Measurements from ENCODE around the gene MAGOHB.
"Not testable (repeated sequence)": the region's sequence is repeated elsewhere in the genome, so short reads cannot be mapped to it uniquely, and the experiment has no call there.

Gene MAGOHB

GRCh38 chr12:10615532-10615931, 2.1 kb upstream of the MAGOHB start:
- peaks cover 3 to 5% of the 10 kb centered on the region in 2 donors for H3K36me3 ChIP-seq (ENCODE audit: control insufficient read depth in 1 of 2, insufficient read depth in 2 of 2, low read length in 2 of 2)
- H3K27me3 ChIP-seq (ENCODE audit: control insufficient read depth in 1 of 2, insufficient read depth in 2 of 2, low read length in 2 of 2): no peaks in the 10 kb centered on the region
- no peak overlapping the region for H3K27ac ChIP-seq (ENCODE audit: low read depth, low read length)
- peaks cover 8 to 14% of the 10 kb centered on the region in 2 donors for H3K4me1 ChIP-seq (ENCODE audit: control insufficient read depth in 1 of 2, insufficient read depth in 2 of 2, low read length in 2 of 2)
- no peak overlapping the region for H3K9ac ChIP-seq (ENCODE audit: low read depth in 1 of 2, low read length in 2 of 2)
- H3K4me3 ChIP-seq (ENCODE audit: low read depth in 1 of 2, low read length in 2 of 2): no peak overlapping the region
- no peaks in the 10 kb centered on the region for H3K9me3 ChIP-seq (ENCODE audit: control insufficient read depth in 1 of 2, low read length in 2 of 2)

DNA sequence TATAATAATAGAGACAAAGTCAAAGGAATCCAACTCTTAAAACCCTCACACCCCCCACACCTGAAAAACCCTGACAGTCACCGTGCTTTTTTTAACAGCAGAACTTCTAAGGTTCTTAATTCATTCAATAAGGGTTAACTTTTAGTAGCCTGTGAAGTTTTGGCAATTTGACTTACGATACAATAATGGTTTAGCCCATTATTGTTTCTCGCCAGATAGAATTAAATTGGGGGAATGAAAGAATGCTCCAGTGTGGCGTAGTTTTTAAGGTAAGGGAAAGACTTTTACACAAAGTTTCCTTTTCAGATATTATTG, 604 bp upstream of the MAGOHB start:
- H3K9me3 ChIP-seq (ENCODE audit: control insufficient read depth in 1 of 2, low read length in 2 of 2): no peaks in the 10 kb centered on the region
- H3K9ac ChIP-seq (ENCODE audit: low read depth in 1 of 2, low read length in 2 of 2): peak overlapping the region; percentile 97
- no peak overlapping the region for H3K27ac ChIP-seq (ENCODE audit: low read depth, low read length)
- peaks cover 3 to 13% of the 10 kb centered on the region in 2 donors for H3K36me3 ChIP-seq (ENCODE audit: control insufficient read depth in 1 of 2, insufficient read depth in 2 of 2, low read length in 2 of 2)
- H3K27me3 ChIP-seq (ENCODE audit: control insufficient read depth in 1 of 2, insufficient read depth in 2 of 2, low read length in 2 of 2): no peaks in the 10 kb centered on the region
- peak overlapping the region; percentile 95 to 97 for H3K4me3 ChIP-seq (ENCODE audit: low read depth in 1 of 2, low read length in 2 of 2)
- H3K4me1 ChIP-seq (ENCODE audit: control insufficient read depth in 1 of 2, insufficient read depth in 2 of 2, low read length in 2 of 2): peaks cover 8 to 14% of the 10 kb centered on the region in 2 donors

GRCh38 chr12:10612984-10613348, 443 bp downstream of the MAGOHB start:
- Histone ChIP-seq H3K36me3 (ENCODE audit: control insufficient read depth in 1 of 2, insufficient read depth in 2 of 2, low read length in 2 of 2) (peaks cover 5 to 16% of the 10 kb centered on the region in 2 donors), H3K9me3 (ENCODE audit: control insufficient read depth in 1 of 2, low read length in 2 of 2) (no peaks in the 10 kb centered on the region), H3K4me3 (ENCODE audit: low read depth in 1 of 2, low read length in 2 of 2) (peak overlapping the region; percentile 95 to 97), H3K27ac (ENCODE audit: low read depth, low read length) (peak overlapping the region; percentile 71), H3K4me1 (ENCODE audit: control insufficient read depth in 1 of 2, insufficient read depth in 2 of 2, low read length in 2 of 2) (peaks cover 8 to 14% of the 10 kb centered on the region in 2 donors), H3K9ac (ENCODE audit: low read depth in 1 of 2, low read length in 2 of 2) (peak overlapping the region; percentile 97), H3K27me3 (ENCODE audit: control insufficient read depth in 1 of 2, insufficient read depth in 2 of 2, low read length in 2 of 2) (no peaks in the 10 kb centered on the region)

GRCh38 chr12:10612110-10612509, 1.3 kb downstream of the MAGOHB start:
- H3K4me3 ChIP-seq (ENCODE audit: low read depth in 1 of 2, low read length in 2 of 2): peak overlapping the region; percentile 95 to 97
- H3K9me3 ChIP-seq (ENCODE audit: control insufficient read depth in 1 of 2, low read length in 2 of 2): no peaks in the 10 kb centered on the region
- H3K27ac ChIP-seq (ENCODE audit: low read depth, low read length): no peak overlapping the region
- H3K36me3 ChIP-seq (ENCODE audit: control insufficient read depth in 1 of 2, insufficient read depth in 2 of 2, low read length in 2 of 2): peaks cover 5 to 20% of the 10 kb centered on the region in 2 donors
- H3K4me1 ChIP-seq (ENCODE audit: control insufficient read depth in 1 of 2, insufficient read depth in 2 of 2, low read length in 2 of 2): peaks cover 8 to 14% of the 10 kb centered on the region in 2 donors
- H3K9ac ChIP-seq (ENCODE audit: low read depth in 1 of 2, low read length in 2 of 2): peak overlapping the region; percentile 97
- no peaks in the 10 kb centered on the region for H3K27me3 ChIP-seq (ENCODE audit: control insufficient read depth in 1 of 2, insufficient read depth in 2 of 2, low read length in 2 of 2)

DNA sequence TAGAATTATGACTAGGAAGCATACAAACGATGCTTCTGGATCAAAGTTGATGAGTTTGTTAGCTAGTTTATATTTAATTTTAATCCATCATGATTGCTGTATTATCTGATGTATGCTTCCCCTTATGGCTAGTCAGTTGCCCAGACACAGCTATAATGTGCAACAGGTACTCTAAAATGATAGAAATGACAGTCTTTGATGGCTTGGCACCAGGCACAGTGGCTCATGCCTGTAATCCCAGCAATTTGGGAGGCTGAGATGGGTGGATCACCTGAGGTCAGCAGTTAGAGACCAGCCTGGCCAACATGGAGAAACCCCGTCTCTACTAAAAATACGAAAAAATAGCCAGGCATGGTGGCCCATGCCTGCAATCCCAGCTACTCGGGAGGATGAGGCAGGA, 2.2 kb downstream of the MAGOHB start:
- not testable (repeated sequence) for H3K27me3 ChIP-seq (ENCODE audit: control insufficient read depth in 1 of 2, insufficient read depth in 2 of 2, low read length in 2 of 2); H3K4me3 ChIP-seq (ENCODE audit: low read depth in 1 of 2, low read length in 2 of 2); H3K9ac ChIP-seq (ENCODE audit: low read depth in 1 of 2, low read length in 2 of 2); H3K9me3 ChIP-seq (ENCODE audit: control insufficient read depth in 1 of 2, low read length in 2 of 2); H3K27ac ChIP-seq (ENCODE audit: low read depth, low read length)
- Histone ChIP-seq H3K36me3 (ENCODE audit: control insufficient read depth in 1 of 2, insufficient read depth in 2 of 2, low read length in 2 of 2) (peaks cover 5 to 25% of the 10 kb centered on the region in 2 donors), H3K4me1 (ENCODE audit: control insufficient read depth in 1 of 2, insufficient read depth in 2 of 2, low read length in 2 of 2) (peaks cover 8 to 14% of the 10 kb centered on the region in 2 donors)

DNA sequence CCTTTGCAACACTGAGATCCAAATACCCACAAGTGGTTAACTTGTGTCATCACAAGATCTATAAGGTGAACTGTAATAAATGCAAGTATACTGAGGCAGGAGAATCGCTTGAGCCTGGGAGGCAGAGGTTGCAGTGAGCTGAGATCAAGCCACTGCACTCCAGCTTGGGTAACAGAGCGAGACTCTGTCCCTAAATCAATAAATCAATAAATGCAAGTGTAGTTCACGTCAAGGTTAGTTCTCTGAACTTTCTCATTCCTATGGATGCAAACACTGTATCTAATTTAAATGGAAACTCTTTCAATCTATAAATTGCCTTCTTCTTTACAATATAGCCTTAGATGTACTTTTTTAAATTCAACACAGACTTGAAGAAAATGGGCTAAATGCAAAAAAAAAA, 3.2 kb downstream of the MAGOHB start:
- Histone ChIP-seq H3K36me3 (ENCODE audit: control insufficient read depth in 1 of 2, insufficient read depth in 2 of 2, low read length in 2 of 2) (peaks cover 5 to 25% of the 10 kb centered on the region in 2 donors), H3K27ac (ENCODE audit: low read depth, low read length) (no peak overlapping the region), H3K4me1 (ENCODE audit: control insufficient read depth in 1 of 2, insufficient read depth in 2 of 2, low read length in 2 of 2) (peaks cover 8 to 14% of the 10 kb centered on the region in 2 donors), H3K27me3 (ENCODE audit: control insufficient read depth in 1 of 2, insufficient read depth in 2 of 2, low read length in 2 of 2) (no peaks in the 10 kb centered on the region), H3K9me3 (ENCODE audit: control insufficient read depth in 1 of 2, low read length in 2 of 2) (no peaks in the 10 kb centered on the region), H3K4me3 (ENCODE audit: low read depth in 1 of 2, low read length in 2 of 2) (no peak overlapping the region), H3K9ac (ENCODE audit: low read depth in 1 of 2, low read length in 2 of 2) (no peak overlapping the region)

DNA sequence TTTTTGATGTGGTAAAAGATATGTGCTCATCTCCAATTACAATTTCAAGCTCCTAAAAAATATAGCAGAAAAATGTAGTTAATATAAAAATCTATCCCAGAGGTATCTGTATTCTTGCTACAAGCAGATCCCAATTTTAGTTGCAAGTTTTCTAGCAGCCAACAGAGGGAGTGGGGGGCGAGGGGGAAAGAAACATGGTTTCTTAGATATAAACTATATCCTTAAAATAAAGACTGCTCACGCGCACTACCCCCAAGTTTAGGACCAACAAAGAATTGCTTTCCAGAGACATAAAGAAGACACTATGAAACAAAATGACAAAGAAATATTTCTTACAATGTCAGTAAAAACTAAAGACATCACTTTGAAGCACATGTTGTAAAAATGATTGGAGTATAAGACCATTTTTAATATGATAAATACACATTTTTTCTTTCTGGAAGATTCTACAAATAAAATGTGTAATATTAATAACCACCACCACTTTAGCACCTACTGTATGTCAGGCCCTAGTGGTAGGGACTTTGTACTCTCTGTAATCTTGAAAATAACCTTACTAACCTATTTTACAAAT, 5.4 kb downstream of the MAGOHB start:
- Histone ChIP-seq H3K9ac (ENCODE audit: low read depth in 1 of 2, low read length in 2 of 2) (no peak overlapping the region), H3K4me1 (ENCODE audit: control insufficient read depth in 1 of 2, insufficient read depth in 2 of 2, low read length in 2 of 2) (peaks cover 8 to 11% of the 10 kb centered on the region in 2 donors), H3K4me3 (ENCODE audit: low read depth in 1 of 2, low read length in 2 of 2) (no peak overlapping the region), H3K36me3 (ENCODE audit: control insufficient read depth in 1 of 2, insufficient read depth in 2 of 2, low read length in 2 of 2) (peaks cover 5 to 25% of the 10 kb centered on the region in 2 donors), H3K27ac (ENCODE audit: low read depth, low read length) (no peak overlapping the region), H3K27me3 (ENCODE audit: control insufficient read depth in 1 of 2, insufficient read depth in 2 of 2, low read length in 2 of 2) (no peaks in the 10 kb centered on the region), H3K9me3 (ENCODE audit: control insufficient read depth in 1 of 2, low read length in 2 of 2) (no peaks in the 10 kb centered on the region)

GRCh38 chr12:10601860-10602259, 11.5 kb downstream of the MAGOHB start:
- H3K4me3 ChIP-seq (ENCODE audit: low read depth in 1 of 2, low read length in 2 of 2): no peak overlapping the region
- H3K4me1 ChIP-seq (ENCODE audit: control insufficient read depth in 1 of 2, insufficient read depth in 2 of 2, low read length in 2 of 2): no peaks in the 10 kb centered on the region
- no peaks in the 10 kb centered on the region for H3K27me3 ChIP-seq (ENCODE audit: control insufficient read depth in 1 of 2, insufficient read depth in 2 of 2, low read length in 2 of 2)
- H3K36me3 ChIP-seq (ENCODE audit: control insufficient read depth in 1 of 2, insufficient read depth in 2 of 2, low read length in 2 of 2): peaks cover 0 to 2% of the 10 kb centered on the region in 2 donors
- no peak overlapping the region for H3K9ac ChIP-seq (ENCODE audit: low read depth in 1 of 2, low read length in 2 of 2)
- H3K27ac ChIP-seq (ENCODE audit: low read depth, low read length): no peak overlapping the region
- H3K9me3 ChIP-seq (ENCODE audit: control insufficient read depth in 1 of 2, low read length in 2 of 2): no peaks in the 10 kb centered on the region

- no peaks in the 10 kb centered on the region for H3K27me3 ChIP-seq (ENCODE audit: control insufficient read depth in 1 of 2, insufficient read depth in 2 of 2, low read length in 2 of 2)
- no peaks in the 10 kb centered on the region for H3K4me1 ChIP-seq (ENCODE audit: control insufficient read depth in 1 of 2, insufficient read depth in 2 of 2, low read length in 2 of 2)
- no peak overlapping the region for H3K9ac ChIP-seq (ENCODE audit: low read depth in 1 of 2, low read length in 2 of 2)
- H3K36me3 ChIP-seq (ENCODE audit: control insufficient read depth in 1 of 2, insufficient read depth in 2 of 2, low read length in 2 of 2): no peaks in the 10 kb centered on the region
- H3K4me3 ChIP-seq (ENCODE audit: low read depth in 1 of 2, low read length in 2 of 2): no peak overlapping the region
- no peaks in the 10 kb centered on the region for H3K9me3 ChIP-seq (ENCODE audit: control insufficient read depth in 1 of 2, low read length in 2 of 2)
- no peak overlapping the region for H3K27ac ChIP-seq (ENCODE audit: low read depth, low read length)
These were observed 12.4 kb downstream of the MAGOHB start for GRCh38 chr12:10600988-10601387.

GRCh38 chr12:10595881-10596280, 17.5 kb downstream of the MAGOHB start:
- no peaks in the 10 kb centered on the region for H3K27me3 ChIP-seq (ENCODE audit: control insufficient read depth in 1 of 2, insufficient read depth in 2 of 2, low read length in 2 of 2)
- no peak overlapping the region for H3K4me3 ChIP-seq (ENCODE audit: low read depth in 1 of 2, low read length in 2 of 2)
- H3K9ac ChIP-seq (ENCODE audit: low read depth in 1 of 2, low read length in 2 of 2): no peak overlapping the region
- H3K36me3 ChIP-seq (ENCODE audit: control insufficient read depth in 1 of 2, insufficient read depth in 2 of 2, low read length in 2 of 2): peaks cover 0 to 4% of the 10 kb centered on the region in 2 donors
- H3K9me3 ChIP-seq (ENCODE audit: control insufficient read depth in 1 of 2, low read length in 2 of 2): no peaks in the 10 kb centered on the region
- H3K4me1 ChIP-seq (ENCODE audit: control insufficient read depth in 1 of 2, insufficient read depth in 2 of 2, low read length in 2 of 2): no peaks in the 10 kb centered on the region
- H3K27ac ChIP-seq (ENCODE audit: low read depth, low read length): no peak overlapping the region

DNA sequence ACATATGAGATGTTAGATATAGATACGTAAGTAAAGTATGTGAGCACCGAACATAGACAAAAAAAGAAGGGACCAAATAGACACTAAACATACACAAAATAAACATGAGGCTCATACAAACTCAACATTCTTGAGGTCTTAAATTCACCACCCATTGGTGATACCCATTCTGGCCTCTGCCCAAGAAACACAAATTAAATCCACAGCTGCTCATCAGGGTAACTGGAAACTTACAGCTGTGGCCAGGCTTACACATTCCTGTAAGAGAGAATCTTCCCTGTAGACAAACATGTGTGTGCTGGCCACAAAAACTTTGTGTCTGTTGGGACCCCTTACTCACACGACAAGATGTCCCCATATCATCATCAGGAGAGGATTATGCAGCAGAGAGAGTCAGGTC, 22.4 kb downstream of the MAGOHB start:
- Histone ChIP-seq H3K9me3 (ENCODE audit: control insufficient read depth in 1 of 2, low read length in 2 of 2) (no peaks in the 10 kb centered on the region), H3K4me1 (ENCODE audit: control insufficient read depth in 1 of 2, insufficient read depth in 2 of 2, low read length in 2 of 2) (no peaks in the 10 kb centered on the region), H3K27me3 (ENCODE audit: control insufficient read depth in 1 of 2, insufficient read depth in 2 of 2, low read length in 2 of 2) (no peaks in the 10 kb centered on the region), H3K27ac (ENCODE audit: low read depth, low read length) (no peak overlapping the region), H3K36me3 (ENCODE audit: control insufficient read depth in 1 of 2, insufficient read depth in 2 of 2, low read length in 2 of 2) (peaks cover 0 to 4% of the 10 kb centered on the region in 2 donors), H3K4me3 (ENCODE audit: low read depth in 1 of 2, low read length in 2 of 2) (no peak overlapping the region), H3K9ac (ENCODE audit: low read depth in 1 of 2, low read length in 2 of 2) (no peak overlapping the region)

Measured in duodenal mucosa (tissue), 2 donors.